ENCODE measurements around the gene MCCC1. TPM values are rescaled to one million over a fixed set of nuclear protein-coding genes. Genes with fewer than 3 reads are reported as not detected.

MCCC1 gene
- total RNA-seq, 1 donor from 2014 or later, result 24.1 TPM

DNA sequence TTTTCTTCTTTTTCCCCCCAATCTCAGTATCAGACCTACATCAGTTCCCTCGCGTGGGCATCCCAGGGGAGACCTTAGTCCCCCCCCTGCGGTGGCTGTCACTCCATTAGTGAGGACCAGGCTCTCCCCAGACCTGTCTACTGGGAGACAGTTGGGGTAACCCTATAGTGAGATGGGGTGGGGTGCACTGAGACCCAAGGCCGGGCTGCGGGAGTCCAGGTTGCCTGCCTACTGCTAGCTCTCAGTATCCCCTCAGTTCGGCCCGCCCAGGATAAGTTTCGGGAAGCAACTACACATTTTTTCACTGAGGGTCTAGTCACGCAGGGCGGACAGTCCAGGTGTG, 118.3 kb downstream of the MCCC1 start:
- H3K27ac Mint-ChIP-seq (ENCODE audit: unreplicated experiment), result peak overlapping the region; percentile 56
- peak overlapping the region; percentile 73 for H3K4me3 Mint-ChIP-seq (ENCODE audit: unreplicated experiment)
- peaks cover 25% of the 10 kb centered on the region for H3K4me1 Mint-ChIP-seq (ENCODE audit: low read depth)
- H3K9me3 Mint-ChIP-seq (ENCODE audit: low read depth), result no peaks in the 10 kb centered on the region
- TF ChIP-seq, protein P1, sequence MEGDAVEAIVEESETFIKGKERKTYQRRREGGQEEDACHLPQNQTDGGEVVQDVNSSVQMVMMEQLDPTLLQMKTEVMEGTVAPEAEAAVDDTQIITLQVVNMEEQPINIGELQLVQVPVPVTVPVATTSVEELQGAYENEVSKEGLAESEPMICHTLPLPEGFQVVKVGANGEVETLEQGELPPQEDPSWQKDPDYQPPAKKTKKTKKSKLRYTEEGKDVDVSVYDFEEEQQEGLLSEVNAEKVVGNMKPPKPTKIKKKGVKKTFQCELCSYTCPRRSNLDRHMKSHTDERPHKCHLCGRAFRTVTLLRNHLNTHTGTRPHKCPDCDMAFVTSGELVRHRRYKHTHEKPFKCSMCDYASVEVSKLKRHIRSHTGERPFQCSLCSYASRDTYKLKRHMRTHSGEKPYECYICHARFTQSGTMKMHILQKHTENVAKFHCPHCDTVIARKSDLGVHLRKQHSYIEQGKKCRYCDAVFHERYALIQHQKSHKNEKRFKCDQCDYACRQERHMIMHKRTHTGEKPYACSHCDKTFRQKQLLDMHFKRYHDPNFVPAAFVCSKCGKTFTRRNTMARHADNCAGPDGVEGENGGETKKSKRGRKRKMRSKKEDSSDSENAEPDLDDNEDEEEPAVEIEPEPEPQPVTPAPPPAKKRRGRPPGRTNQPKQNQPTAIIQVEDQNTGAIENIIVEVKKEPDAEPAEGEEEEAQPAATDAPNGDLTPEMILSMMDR (IDR thresholded peaks at IDR 0.05), result no peak
- DNase-seq (ENCODE audit: low spot score), result no peak
- no peaks in the 10 kb centered on the region for H3K27me3 Mint-ChIP-seq (ENCODE audit: low read depth)
- H3K36me3 Mint-ChIP-seq (ENCODE audit: low read depth), result no peaks in the 10 kb centered on the region

GRCh38 chr3:182980204-182981037, 118.9 kb downstream of the MCCC1 start, which contains the start of gene DCUN1D1:
TSS of gene DCUN1D1 (minus strand) at chr3:182980538. CDS start at chr3:182980489, 49 bp downstream.
- TF ChIP-seq, protein P1 (IDR thresholded peaks at IDR 0.05), result no peak
- peak; percentile 96 for DNase-seq (ENCODE audit: low spot score)
- Mint-ChIP-seq H3K36me3 (ENCODE audit: low read depth) (no peaks in the 10 kb centered on the region), H3K27me3 (ENCODE audit: low read depth) (no peaks in the 10 kb centered on the region), H3K27ac (ENCODE audit: unreplicated experiment) (peak within 1 kb of the TSS; percentile 80), H3K9me3 (ENCODE audit: low read depth) (no peaks in the 10 kb centered on the region), H3K4me1 (ENCODE audit: low read depth) (peaks cover 25% of the 10 kb centered on the region), H3K4me3 (ENCODE audit: unreplicated experiment) (peak within 1 kb of the TSS; percentile 92)

DNA sequence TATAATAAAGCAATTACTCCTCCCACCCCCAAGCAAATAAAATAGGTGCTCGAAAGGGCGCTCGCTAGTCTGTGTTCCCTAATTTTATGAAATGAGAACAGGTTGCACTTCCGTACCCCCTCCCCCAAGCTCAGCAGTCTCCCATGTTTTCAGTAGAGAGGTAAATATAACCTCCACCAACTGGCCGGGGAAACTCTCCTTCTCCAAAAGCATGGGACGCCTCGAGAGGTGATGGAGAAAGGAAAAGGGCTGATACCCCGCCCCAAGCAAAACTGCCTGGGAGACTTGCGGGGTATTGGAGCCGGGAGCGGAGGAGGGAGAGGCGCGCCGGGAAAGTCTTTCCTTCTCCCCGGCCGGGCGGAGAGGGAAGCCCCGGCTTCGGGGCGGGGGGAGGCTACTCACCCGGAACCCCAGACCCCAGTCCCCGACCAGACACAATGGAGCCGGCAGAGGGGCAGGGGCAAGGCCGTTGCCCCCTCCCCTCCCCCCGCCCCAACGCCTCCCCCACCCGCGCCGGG, 119.6 kb downstream of the MCCC1 start:
- Mint-ChIP-seq H3K36me3 (ENCODE audit: low read depth) (no peaks in the 10 kb centered on the region), H3K27me3 (ENCODE audit: low read depth) (no peaks in the 10 kb centered on the region), H3K4me1 (ENCODE audit: low read depth) (peaks cover 25% of the 10 kb centered on the region), H3K4me3 (ENCODE audit: unreplicated experiment) (peak overlapping the region; percentile 92), H3K27ac (ENCODE audit: unreplicated experiment) (peak overlapping the region; percentile 80), H3K9me3 (ENCODE audit: low read depth) (no peaks in the 10 kb centered on the region)
- no peak for DNase-seq (ENCODE audit: low spot score)
- TF ChIP-seq, protein P1 (IDR thresholded peaks at IDR 0.05), result no peak

DNA sequence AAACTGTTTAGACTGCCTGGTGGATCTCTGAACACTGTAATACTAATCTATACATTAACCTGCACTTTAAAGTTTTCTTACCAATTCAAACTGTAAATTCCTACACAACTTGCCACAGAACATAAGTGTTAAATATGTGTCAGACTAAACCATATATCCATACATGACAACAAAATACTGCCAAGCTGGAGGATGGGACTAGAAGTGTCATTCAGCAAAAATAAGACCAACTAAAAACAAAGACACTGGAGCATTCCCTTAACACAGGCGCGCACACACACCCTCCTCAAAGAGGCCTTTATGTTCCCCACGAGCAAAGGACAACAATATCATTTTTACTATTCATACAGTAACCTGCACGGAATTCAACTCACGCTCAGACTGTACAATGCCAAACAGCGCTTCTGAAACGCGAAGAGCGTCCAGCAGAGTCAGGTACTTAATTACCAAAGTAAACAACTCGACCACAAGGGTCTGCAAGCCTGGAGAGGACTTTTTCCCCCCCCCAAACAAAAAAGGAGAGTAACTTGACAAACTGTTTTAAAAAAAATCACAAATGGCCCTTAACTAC, 120.1 kb downstream of the MCCC1 start:
- Mint-ChIP-seq H3K9me3 (ENCODE audit: low read depth) (no peaks in the 10 kb centered on the region), H3K36me3 (ENCODE audit: low read depth) (no peaks in the 10 kb centered on the region), H3K27me3 (ENCODE audit: low read depth) (no peaks in the 10 kb centered on the region), H3K27ac (ENCODE audit: unreplicated experiment) (peak overlapping the region; percentile 80), H3K4me1 (ENCODE audit: low read depth) (peaks cover 25% of the 10 kb centered on the region), H3K4me3 (ENCODE audit: unreplicated experiment) (peak overlapping the region; percentile 92)
- TF ChIP-seq, protein P1 (IDR thresholded peaks at IDR 0.05), result no peak
- DNase-seq (ENCODE audit: low spot score), result no peak

DNA sequence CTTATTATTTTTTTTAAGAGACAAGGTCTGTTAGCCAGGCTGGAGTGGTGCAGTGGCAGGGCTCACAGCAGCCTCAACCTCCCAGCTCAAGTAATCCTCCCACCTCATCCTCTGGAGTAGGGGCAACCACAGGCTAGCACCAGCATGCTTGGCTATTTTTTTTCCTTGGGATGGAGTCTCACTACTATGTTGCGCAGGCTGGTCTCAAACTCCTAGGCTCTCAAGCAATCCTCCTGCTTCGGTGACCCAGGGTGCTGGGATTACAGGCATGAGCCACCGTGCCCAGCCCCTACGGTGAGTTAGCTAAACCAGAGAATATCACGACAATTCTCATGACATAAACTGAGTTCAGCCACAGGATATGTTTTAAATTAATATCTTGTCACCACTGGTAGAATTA, 120.9 kb downstream of the MCCC1 start:
- H3K4me1 Mint-ChIP-seq (ENCODE audit: low read depth), result peaks cover 25% of the 10 kb centered on the region
- H3K36me3 Mint-ChIP-seq (ENCODE audit: low read depth), result no peaks in the 10 kb centered on the region
- no peaks in the 10 kb centered on the region for H3K27me3 Mint-ChIP-seq (ENCODE audit: low read depth)
- H3K27ac Mint-ChIP-seq (ENCODE audit: unreplicated experiment), result peak overlapping the region; percentile 9
- H3K9me3 Mint-ChIP-seq (ENCODE audit: low read depth), result no peaks in the 10 kb centered on the region
- DNase-seq (ENCODE audit: low spot score), result no peak
- TF ChIP-seq, protein P1 (IDR thresholded peaks at IDR 0.05), result no peak
- H3K4me3 Mint-ChIP-seq (ENCODE audit: unreplicated experiment), result peak overlapping the region; percentile 92

All from chondrocyte (in vitro differentiated cells).